GM19455 (cell line): ENCODE results near the gene MTMR3.

ENCODE experiments used
- ATAC-seq: cut with Tn5 transposase; IDR thresholded peaks from one replicate; pipeline ENCODE4 v1.9.1; 2021; ENCODE audit not compliant: unreplicated experiment

The MTMR3 gene

GRCh38 chr22:29914165-29914564 lies 31.2 kb downstream of the MTMR3 start:
- ATAC-seq, result no peak

GRCh38 chr22:29914991-29915533 lies 32.1 kb downstream of the MTMR3 start:
- no peak for ATAC-seq

- ATAC-seq, result no peak
Observed at GRCh38 chr22:29916007-29916544, 33.1 kb downstream of the MTMR3 start.

GRCh38 chr22:29917052-29917902 lies 34.3 kb downstream of the MTMR3 start:
- ATAC-seq, result no peak

GRCh38 chr22:29925402-29925801 lies 42.4 kb downstream of the MTMR3 start:
- ATAC-seq, result no peak

- ATAC-seq, result no peak
Observed at GRCh38 chr22:29926057-29926456, 43.1 kb downstream of the MTMR3 start.

- ATAC-seq, result no peak
Observed at GRCh38 chr22:29932136-29932535, 49.2 kb downstream of the MTMR3 start.

- no peak for ATAC-seq
Observed at GRCh38 chr22:29933619-29934018, 50.6 kb downstream of the MTMR3 start.

GRCh38 chr22:29934596-29934995 lies 51.6 kb downstream of the MTMR3 start:
- no peak for ATAC-seq

- no peak for ATAC-seq
Observed at GRCh38 chr22:29936186-29936585, 53.2 kb downstream of the MTMR3 start.

GRCh38 chr22:29937940-29938693 lies 55.1 kb downstream of the MTMR3 start:
- ATAC-seq, result no peak

GRCh38 chr22:29940526-29940925 lies 57.6 kb downstream of the MTMR3 start:
- ATAC-seq, result no peak

- no peak for ATAC-seq
Observed at GRCh38 chr22:29944339-29944738, 61.4 kb downstream of the MTMR3 start.

GRCh38 chr22:29945435-29945834 lies 62.5 kb downstream of the MTMR3 start:
- ATAC-seq, result no peak

- no peak for ATAC-seq
Observed at GRCh38 chr22:29946220-29946619, 63.2 kb downstream of the MTMR3 start.

- no peak for ATAC-seq
Observed at GRCh38 chr22:29947410-29948384, 64.7 kb downstream of the MTMR3 start.

- no peak for ATAC-seq
Observed at GRCh38 chr22:29948385-29948769, 65.4 kb downstream of the MTMR3 start.

GRCh38 chr22:29949872-29950271 lies 66.9 kb downstream of the MTMR3 start:
- ATAC-seq, result no peak

GRCh38 chr22:29951791-29952413 lies 68.9 kb downstream of the MTMR3 start:
- ATAC-seq, result no peak

- no peak for ATAC-seq
Observed at GRCh38 chr22:29954203-29954855, 71.4 kb downstream of the MTMR3 start.
